H54 (cell line): ENCODE results near the gene TMEM81.

Source experiments
- DNase-seq: peaks from one replicate; pipeline ENCODE4 v3.0.0; 2011; ENCODE audit warnings: low spot score, mixed read lengths; ENCODE audit not compliant: insufficient read length
- FAIRE-seq: peaks from 3 replicates; lab custom pipeline; 2011; peaks lifted over from hg19 to GRCh38; lab: Jason Lieb, UNC
- POLR2A ChIP-seq: IDR thresholded peaks from 2 replicates; pipeline ENCODE4 v1.6.1; 2011; ENCODE audit warnings: low read depth, mild to moderate bottlenecking, low read length

Gene TMEM81

GRCh38 chr1:205098242-205098641 is 14.0 kb upstream of the TMEM81 start:
- no peak for TF ChIP-seq POLR2A
- FAIRE-seq (no peak), DNase-seq (no peak)

DNA sequence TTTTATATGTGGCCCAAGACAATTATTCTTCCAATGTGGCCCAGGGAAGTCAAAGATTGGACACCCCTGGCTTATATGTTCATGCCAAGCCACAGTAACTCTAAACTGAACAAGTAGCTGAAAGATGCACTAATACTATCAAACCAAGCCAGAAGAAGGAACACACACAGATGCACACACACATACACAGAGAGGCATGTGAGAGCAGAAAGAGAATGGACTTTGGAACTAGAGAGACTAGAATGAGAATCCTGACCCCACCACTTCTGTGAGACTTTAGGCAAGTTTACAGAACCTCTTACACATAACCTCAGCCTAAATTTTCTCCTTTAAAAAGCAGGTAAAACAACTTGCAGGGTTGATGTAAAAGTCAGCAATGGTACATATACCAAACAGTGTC is 11.2 kb upstream of the TMEM81 start:
- TF ChIP-seq POLR2A: no peak
- no peak for FAIRE-seq
- DNase-seq: no peak

GRCh38 chr1:205091043-205091740 is 6.9 kb upstream of the TMEM81 start:
- no peak for FAIRE-seq
- no peak for TF ChIP-seq POLR2A
- DNase-seq: no peak

GRCh38 chr1:205088341-205088740 is 4.1 kb upstream of the TMEM81 start:
- FAIRE-seq (no peak), DNase-seq (no peak)
- no peak for TF ChIP-seq POLR2A

DNA sequence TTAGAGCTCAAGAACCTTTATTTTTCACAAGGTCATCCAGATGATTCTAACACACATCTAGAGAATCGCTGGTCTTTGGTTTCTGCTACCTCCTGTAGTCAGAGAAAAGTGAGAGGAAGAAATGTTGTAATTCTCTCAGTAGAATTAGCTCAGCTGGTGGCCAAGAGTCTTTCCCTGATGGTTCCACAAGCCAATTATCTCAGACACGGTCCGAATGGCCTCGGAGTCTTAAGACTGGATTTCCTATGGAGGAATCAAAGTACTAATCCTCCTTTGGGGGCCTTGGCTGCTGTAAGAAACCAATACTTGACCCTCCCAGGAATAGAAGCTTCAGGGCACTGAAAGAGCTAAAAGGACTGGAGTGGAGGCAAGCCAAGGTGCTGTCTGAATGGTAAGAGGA is 1.8 kb downstream of the TMEM81 start:
- DNase-seq: no peak
- FAIRE-seq: no peak
- TF ChIP-seq POLR2A: no peak

DNA sequence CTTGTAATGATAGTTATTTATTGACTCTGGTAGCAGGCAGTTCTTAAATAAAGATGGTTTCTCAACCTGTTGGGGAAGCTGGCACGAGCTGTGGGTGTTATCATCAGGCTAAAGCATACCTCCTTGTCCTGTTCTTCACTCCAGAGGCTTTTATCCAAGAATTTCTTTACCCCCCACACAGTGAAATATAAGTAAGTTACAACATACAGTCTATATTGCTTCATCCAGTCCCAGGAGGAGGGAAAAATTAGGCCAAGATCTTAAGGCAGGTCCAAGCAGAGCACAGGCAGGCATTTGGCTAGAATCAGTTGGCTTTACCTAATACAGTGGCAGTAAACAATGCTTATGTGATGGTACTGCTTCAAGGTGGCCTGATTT is 6.3 kb downstream of the TMEM81 start:
- DNase-seq (no peak), FAIRE-seq (no peak)
- TF ChIP-seq POLR2A: no peak

- FAIRE-seq (no peak), DNase-seq (no peak)
- TF ChIP-seq POLR2A: no peak
Observed at GRCh38 chr1:205077158-205077933, 6.9 kb downstream of the TMEM81 start.

DNA sequence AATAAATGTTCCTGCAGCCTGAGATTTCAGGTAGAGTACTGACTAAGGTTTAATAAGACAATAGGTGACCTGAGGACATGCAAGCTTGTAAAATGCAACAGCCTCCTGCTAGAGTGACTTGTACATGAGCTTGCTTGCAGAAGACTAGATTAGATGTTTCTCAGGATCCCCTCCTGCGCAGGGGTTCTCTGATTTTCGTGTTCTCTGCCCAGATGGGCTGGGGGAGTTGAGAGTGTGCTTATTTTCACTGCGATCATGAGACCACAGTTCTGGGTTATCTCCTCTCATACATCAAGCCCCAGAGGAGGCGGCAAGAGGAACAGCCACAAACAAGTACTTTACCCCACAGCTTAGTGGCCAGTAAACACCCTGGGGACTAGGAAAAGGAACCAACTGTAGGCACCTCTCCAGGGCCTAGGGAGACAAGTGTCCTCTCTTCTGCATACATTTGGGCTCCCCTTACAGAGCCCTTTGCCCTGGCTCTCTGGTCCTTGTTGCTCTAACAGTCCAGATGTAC is 8.0 kb downstream of the TMEM81 start:
- FAIRE-seq (no peak), DNase-seq (no peak)
- TF ChIP-seq POLR2A: no peak

- DNase-seq (no peak), FAIRE-seq (no peak)
- TF ChIP-seq POLR2A: no peak
Observed at GRCh38 chr1:205075642-205076155, 8.6 kb downstream of the TMEM81 start.

GRCh38 chr1:205074513-205074912 is 9.7 kb downstream of the TMEM81 start:
- no peak for TF ChIP-seq POLR2A
- FAIRE-seq (no peak), DNase-seq (peak; percentile 55)

DNA sequence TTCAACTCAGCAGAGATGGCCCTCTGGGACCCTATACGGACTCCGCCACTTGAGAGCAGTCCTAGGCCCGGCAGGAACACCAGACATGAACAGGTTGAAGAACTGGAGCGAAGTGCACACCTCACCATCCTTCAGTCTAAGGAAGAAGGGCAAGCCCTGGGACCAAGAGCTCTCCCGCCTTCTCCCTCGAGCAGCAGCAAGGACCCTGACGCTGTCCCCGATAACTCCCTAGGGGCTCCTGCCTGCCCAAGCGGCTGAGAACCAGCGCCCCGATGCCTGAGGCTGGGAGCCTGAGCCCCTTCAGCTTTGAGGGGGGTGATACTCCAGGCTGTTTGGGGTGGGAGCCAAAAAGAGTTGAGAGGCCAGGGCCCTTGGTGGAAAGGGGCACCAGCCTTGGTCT is 10.2 kb downstream of the TMEM81 start:
- FAIRE-seq (no peak), DNase-seq (no peak)
- TF ChIP-seq POLR2A: no peak

- FAIRE-seq: no peak
- no peak for TF ChIP-seq POLR2A
Observed at GRCh38 chr1:205073511-205073910, 10.7 kb downstream of the TMEM81 start.

DNA sequence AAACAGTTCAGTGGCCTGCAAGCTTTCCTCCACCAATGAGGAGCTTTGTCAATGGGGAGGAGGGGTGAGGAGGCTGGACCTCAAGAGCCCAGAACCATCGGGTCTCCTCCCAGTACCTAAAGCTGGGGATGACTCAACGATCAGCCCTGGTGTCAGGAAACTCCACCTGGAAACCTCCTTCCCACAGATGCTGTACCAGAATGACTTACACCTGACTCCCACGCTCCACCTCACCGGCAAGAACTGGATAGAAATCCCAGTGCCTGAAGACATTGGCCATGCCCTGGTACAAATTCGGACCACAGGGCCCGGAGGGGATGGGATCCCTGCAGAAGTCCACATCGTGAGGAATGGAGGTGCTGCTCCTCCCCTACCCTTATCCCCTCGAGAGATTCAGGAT is 11.4 kb downstream of the TMEM81 start:
- TF ChIP-seq POLR2A: no peak
- DNase-seq (no peak), FAIRE-seq (no peak)

More at GRCh38 chr1:205073511-205073910, 10.7 kb downstream of the TMEM81 start:
- DNase-seq: no peak

DNA sequence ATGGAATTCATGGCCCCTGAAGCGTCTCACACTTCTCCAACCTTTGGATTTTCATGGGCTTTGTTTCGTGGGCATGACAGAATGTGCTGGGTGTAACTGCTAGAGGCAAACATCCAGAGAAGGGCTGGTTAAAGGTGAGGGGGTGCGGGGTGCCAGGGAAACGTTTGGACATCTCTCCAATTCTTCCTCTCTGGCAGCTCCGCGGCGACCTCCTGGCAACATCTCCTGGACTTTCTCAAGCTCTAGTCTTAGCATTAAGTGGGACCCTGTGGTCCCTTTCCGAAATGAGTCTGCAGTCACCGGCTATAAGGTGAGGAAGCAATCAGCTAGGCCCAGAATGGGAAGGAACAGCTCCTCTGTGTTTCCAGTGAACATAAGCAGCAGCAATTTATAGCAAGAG is 12.0 kb downstream of the TMEM81 start:
- no peak for TF ChIP-seq POLR2A
- DNase-seq: no peak
- FAIRE-seq: no peak

GRCh38 chr1:205071801-205072200 is 12.5 kb downstream of the TMEM81 start:
- TF ChIP-seq POLR2A: no peak
- no peak for DNase-seq
- FAIRE-seq: no peak
